Measurements from ENCODE around the gene XPO6.

The XPO6 gene

DNA sequence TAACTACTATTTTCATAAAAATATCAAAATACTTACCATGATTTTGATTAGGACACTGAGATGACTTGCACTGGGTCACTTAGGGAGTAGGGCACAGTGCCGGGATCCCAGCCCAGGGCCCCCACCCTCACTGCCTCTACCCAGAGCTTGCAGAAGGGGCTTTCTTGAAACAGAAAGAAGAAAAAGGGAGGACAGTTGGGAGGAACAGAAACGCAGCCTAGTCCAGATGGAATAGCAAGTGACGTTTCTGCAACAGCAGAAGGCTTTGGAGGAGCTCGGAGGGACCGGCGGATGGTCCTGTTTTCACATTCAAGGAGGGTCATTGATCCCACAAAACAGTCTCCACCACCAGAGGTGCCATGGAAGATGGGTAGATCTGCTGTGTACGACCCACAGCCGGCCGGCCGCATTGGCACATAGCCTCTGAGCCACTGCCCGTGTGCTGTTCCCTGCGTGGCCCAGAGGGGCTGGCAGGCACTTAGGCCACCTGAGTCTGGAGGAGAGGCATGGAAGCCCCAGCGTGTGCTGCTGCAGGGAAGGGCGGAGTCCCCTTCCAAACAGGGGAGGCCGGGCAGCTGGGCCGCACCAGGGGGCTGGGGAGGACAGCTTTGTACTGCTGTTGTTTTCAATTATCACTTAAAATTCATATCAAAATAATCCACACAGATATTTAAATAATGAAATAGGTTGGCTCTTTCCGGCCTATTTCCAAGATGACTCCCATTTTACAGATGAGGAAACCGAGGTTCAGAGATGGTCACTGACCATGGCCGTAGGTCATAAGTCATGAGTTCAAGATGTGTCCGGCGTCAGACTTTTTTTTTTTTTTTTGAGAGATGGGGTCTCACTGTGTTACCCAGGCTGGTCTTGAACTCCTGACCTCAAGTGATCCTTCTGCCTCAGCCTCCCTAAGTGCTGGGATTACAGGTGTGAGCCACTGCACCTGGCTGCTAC, 125.3 kb downstream of the XPO6 start:
- Histone ChIP-seq H3K36me3 (ENCODE audit: control insufficient read depth, insufficient read depth, low read length, severe bottlenecking) (no peaks in the 10 kb centered on the region), H3K4me3 (ENCODE audit: low read length) (no peak overlapping the region), H3K4me1 (ENCODE audit: control insufficient read depth, insufficient read depth, low read length) (peaks cover 6% of the 10 kb centered on the region), H3K9me3 (ENCODE audit: control insufficient read depth, low read length) (no peaks in the 10 kb centered on the region), H3K9ac (ENCODE audit: low read length) (no peak overlapping the region), H3K27me3 (replicated peaks; ENCODE audit: control insufficient read depth, insufficient read depth, low read length) (no peaks in the 10 kb centered on the region)
- no peak for DNase-seq (ENCODE audit: low read depth)

DNA sequence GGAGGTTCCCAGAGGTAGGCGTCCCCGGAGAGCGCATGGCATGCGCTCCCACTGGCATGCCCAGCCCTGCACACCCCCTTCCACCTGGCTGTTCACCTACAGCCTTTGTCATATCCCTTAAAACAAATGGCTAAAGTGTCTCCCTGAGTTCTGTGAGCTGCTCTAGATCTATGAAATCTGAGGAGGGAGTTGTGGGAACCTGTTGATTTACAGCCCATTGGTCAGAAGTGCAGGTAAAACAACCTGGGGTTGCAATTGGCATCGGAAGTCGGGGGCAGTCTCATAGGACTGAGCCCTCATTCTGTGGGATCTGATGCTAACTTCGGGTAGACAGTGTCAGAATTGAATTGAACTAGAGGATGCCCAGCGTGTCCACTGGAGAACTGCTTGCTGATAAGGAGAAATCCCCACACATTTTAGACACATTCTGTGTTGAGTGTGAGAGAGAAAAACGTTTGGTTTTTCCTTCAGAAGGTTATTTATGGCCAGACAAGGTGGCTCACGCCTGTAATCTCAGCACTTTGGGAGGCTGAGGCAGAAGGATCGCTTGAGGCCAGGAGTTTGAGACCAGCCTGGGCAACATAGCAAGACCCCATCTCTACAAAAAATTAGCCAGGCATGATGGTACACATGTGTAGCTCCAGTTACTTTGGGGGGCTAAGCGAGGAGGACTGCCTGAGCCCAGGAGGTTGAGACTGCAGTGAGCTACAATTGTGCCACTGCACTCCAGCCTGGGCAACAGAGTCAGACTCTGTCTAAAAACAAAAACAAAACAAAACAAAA, 126.2 kb downstream of the XPO6 start:
- Histone ChIP-seq H3K9me3 (ENCODE audit: control insufficient read depth, low read length) (no peaks in the 10 kb centered on the region), H3K4me3 (ENCODE audit: low read length) (no peak overlapping the region), H3K27me3 (replicated peaks; ENCODE audit: control insufficient read depth, insufficient read depth, low read length) (no peaks in the 10 kb centered on the region), H3K36me3 (ENCODE audit: control insufficient read depth, insufficient read depth, low read length, severe bottlenecking) (no peaks in the 10 kb centered on the region), H3K9ac (ENCODE audit: low read length) (no peak overlapping the region), H3K4me1 (ENCODE audit: control insufficient read depth, insufficient read depth, low read length) (peaks cover 6% of the 10 kb centered on the region)
- DNase-seq (ENCODE audit: low read depth), result no peak

DNA sequence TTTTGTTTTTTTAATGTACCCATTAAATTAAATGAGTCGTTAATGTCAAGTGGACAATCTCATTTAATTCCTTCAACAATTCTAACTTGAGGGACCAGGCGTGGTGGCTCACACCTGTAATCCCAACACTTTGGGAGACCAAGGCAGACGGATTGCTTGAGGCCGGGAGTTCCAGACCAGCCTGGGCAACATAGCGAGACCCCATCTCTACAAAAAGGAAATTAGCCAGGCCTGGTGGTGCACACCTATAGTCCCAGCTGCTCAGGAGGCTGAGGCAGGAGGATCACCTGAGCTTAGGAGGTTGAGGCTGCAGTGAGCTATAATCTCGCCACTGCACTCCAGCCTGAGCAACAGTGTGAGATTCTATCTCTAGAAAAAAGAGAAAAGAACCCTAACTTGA, 127.6 kb downstream of the XPO6 start:
- Histone ChIP-seq H3K4me1 (ENCODE audit: control insufficient read depth, insufficient read depth, low read length) (peaks cover 6% of the 10 kb centered on the region), H3K27me3 (replicated peaks; ENCODE audit: control insufficient read depth, insufficient read depth, low read length) (no peaks in the 10 kb centered on the region), H3K36me3 (ENCODE audit: control insufficient read depth, insufficient read depth, low read length, severe bottlenecking) (no peaks in the 10 kb centered on the region), H3K4me3 (ENCODE audit: low read length) (no peak overlapping the region), H3K9ac (ENCODE audit: low read length) (no peak overlapping the region), H3K9me3 (ENCODE audit: control insufficient read depth, low read length) (no peaks in the 10 kb centered on the region)
- no peak for DNase-seq (ENCODE audit: low read depth)

DNA sequence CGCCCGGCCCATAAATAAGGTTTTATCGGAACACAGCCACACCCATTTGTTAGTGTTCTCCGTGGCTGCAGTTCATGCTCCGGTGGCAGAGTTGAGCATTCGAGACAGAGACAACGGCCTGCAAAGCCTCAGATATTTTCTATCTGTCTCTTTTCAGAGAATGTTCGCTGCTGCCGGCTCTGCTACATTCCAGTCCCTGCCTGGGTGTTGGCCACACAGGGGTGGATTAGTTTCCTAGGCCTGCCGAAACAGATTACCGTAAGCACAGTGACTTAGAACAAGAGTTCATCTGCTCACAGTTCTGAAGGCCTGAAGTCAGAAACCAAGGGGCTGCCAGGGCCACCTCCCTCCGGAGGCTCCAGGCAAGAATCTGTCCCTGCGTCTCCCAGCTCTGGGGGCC, 129.1 kb downstream of the XPO6 start:
- H3K9me3 ChIP-seq (ENCODE audit: control insufficient read depth, low read length), result no peaks in the 10 kb centered on the region
- DNase-seq (ENCODE audit: low read depth), result no peak
- peaks cover 4% of the 10 kb centered on the region for H3K27me3 ChIP-seq (replicated peaks; ENCODE audit: control insufficient read depth, insufficient read depth, low read length)
- peaks cover 6% of the 10 kb centered on the region for H3K4me1 ChIP-seq (ENCODE audit: control insufficient read depth, insufficient read depth, low read length)
- no peak overlapping the region for H3K9ac ChIP-seq (ENCODE audit: low read length)
- no peak overlapping the region for H3K4me3 ChIP-seq (ENCODE audit: low read length)
- H3K36me3 ChIP-seq (ENCODE audit: control insufficient read depth, insufficient read depth, low read length, severe bottlenecking), result no peaks in the 10 kb centered on the region

DNA sequence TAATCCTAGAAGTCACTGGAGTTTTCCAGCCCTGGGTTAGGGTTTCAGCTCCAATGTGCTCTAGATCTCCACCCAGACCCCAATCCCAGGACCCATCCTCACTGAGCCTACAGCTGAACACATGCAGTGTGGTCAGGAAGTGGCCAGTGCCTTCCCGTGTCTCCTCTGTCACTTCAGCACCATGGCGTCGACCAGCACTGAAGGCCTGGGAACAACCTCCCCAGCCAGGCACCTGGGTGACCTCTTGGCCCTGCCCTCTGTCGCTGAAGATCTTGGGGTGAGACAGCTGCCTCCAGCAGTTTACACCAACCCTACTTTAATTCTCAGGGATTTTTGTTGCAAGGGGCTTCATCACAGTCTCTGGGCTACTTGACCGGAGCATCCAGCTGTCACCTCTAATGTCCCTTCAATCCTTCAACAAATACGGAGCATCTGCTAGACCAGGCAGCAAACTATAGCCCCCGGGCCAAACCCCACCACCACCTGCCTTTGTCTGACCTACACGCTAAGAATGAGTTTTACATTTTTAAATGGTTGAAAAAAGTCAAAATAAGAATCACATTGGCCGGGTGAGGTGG, 130.3 kb downstream of the XPO6 start:
- Histone ChIP-seq H3K4me3 (ENCODE audit: low read length) (no peak overlapping the region), H3K9me3 (ENCODE audit: control insufficient read depth, low read length) (no peaks in the 10 kb centered on the region), H3K4me1 (ENCODE audit: control insufficient read depth, insufficient read depth, low read length) (peaks cover 6% of the 10 kb centered on the region), H3K36me3 (ENCODE audit: control insufficient read depth, insufficient read depth, low read length, severe bottlenecking) (no peaks in the 10 kb centered on the region), H3K9ac (ENCODE audit: low read length) (no peak overlapping the region), H3K27me3 (replicated peaks; ENCODE audit: control insufficient read depth, insufficient read depth, low read length) (peaks cover 12% of the 10 kb centered on the region)
- no peak for DNase-seq (ENCODE audit: low read depth)

DNA sequence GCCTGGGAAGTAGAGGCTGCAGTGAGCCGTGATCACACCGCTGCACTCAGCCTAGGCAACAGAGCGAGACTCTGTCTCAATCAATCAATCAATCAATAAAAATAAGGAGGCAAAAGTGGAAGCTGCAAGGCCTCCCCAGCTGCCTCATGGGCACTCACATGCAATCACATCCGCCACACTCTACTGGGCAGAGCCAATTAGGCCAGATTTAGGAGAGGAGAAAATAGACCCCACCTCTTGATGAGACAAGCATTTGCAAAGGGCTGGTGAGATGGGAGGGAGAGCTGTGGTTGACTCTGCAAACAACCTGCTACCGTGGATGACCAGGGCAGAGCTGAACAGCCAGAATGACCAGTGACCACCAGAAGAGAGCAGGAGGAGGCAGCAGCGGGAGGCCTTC, 133.5 kb downstream of the XPO6 start:
- H3K9ac ChIP-seq (ENCODE audit: low read length), result no peak overlapping the region
- H3K36me3 ChIP-seq (ENCODE audit: control insufficient read depth, insufficient read depth, low read length, severe bottlenecking), result no peaks in the 10 kb centered on the region
- no peaks in the 10 kb centered on the region for H3K9me3 ChIP-seq (ENCODE audit: control insufficient read depth, low read length)
- no peak for DNase-seq (ENCODE audit: low read depth)
- H3K4me3 ChIP-seq (ENCODE audit: low read length), result no peak overlapping the region
- H3K4me1 ChIP-seq (ENCODE audit: control insufficient read depth, insufficient read depth, low read length), result peaks cover 6% of the 10 kb centered on the region
- H3K27me3 ChIP-seq (replicated peaks; ENCODE audit: control insufficient read depth, insufficient read depth, low read length), result peaks cover 28% of the 10 kb centered on the region

DNA sequence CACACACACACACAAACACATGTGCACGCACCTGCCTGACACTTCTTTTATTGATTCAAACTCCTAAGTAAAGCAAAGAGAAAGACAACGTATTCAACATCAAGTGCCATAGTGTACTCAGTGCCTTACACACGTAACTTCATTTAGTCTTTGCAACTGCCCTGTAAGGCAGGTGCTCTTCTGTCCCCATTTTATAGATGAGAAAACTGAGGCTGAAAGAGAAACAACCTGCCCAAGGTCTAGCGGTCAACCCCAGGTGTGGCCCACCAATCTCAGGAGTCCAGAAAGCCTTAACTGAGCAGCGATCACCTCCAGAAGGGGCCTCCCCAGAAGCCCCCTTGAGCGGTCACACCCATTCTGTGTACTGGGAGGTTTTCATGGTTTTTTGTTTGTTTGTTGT, 137.9 kb downstream of the XPO6 start:
- H3K36me3 ChIP-seq (ENCODE audit: control insufficient read depth, insufficient read depth, low read length, severe bottlenecking), result no peaks in the 10 kb centered on the region
- no peaks in the 10 kb centered on the region for H3K9me3 ChIP-seq (ENCODE audit: control insufficient read depth, low read length)

DNA sequence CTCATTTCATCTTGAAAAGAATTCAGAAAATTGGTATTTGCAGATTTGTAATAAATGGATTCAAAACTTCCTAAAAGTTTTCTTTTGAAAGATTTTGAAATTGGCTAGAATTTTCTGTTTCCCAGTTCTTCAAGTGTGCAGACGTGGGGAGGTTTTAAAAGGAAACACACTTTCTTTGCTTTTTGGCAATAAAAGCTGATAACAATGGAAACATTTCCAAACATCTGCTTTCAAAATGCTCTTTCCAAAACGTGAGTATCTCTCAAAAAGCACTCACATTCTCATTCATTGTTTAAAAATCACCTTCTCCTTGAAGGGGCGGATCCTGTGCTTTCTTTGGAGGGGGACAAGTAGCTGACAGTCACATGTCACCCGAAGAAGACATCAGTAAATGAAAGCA, 139.7 kb downstream of the XPO6 start:
- peaks cover 63% of the 10 kb centered on the region for H3K27me3 ChIP-seq (replicated peaks; ENCODE audit: control insufficient read depth, insufficient read depth, low read length)
- H3K9me3 ChIP-seq (ENCODE audit: control insufficient read depth, low read length), result no peaks in the 10 kb centered on the region
- no peak overlapping the region for H3K4me3 ChIP-seq (ENCODE audit: low read length)
- no peak for DNase-seq (ENCODE audit: low read depth)
- no peak overlapping the region for H3K9ac ChIP-seq (ENCODE audit: low read length)
- H3K36me3 ChIP-seq (ENCODE audit: control insufficient read depth, insufficient read depth, low read length, severe bottlenecking), result no peaks in the 10 kb centered on the region
- H3K4me1 ChIP-seq (ENCODE audit: control insufficient read depth, insufficient read depth, low read length), result no peaks in the 10 kb centered on the region

More for the DNA sequence above, 137.9 kb downstream of the XPO6 start:
- H3K27me3 ChIP-seq (replicated peaks; ENCODE audit: control insufficient read depth, insufficient read depth, low read length), result peaks cover 69% of the 10 kb centered on the region
- no peak overlapping the region for H3K9ac ChIP-seq (ENCODE audit: low read length)
- no peak for DNase-seq (ENCODE audit: low read depth)
- no peak overlapping the region for H3K4me3 ChIP-seq (ENCODE audit: low read length)
- no peaks in the 10 kb centered on the region for H3K4me1 ChIP-seq (ENCODE audit: control insufficient read depth, insufficient read depth, low read length)

DNA sequence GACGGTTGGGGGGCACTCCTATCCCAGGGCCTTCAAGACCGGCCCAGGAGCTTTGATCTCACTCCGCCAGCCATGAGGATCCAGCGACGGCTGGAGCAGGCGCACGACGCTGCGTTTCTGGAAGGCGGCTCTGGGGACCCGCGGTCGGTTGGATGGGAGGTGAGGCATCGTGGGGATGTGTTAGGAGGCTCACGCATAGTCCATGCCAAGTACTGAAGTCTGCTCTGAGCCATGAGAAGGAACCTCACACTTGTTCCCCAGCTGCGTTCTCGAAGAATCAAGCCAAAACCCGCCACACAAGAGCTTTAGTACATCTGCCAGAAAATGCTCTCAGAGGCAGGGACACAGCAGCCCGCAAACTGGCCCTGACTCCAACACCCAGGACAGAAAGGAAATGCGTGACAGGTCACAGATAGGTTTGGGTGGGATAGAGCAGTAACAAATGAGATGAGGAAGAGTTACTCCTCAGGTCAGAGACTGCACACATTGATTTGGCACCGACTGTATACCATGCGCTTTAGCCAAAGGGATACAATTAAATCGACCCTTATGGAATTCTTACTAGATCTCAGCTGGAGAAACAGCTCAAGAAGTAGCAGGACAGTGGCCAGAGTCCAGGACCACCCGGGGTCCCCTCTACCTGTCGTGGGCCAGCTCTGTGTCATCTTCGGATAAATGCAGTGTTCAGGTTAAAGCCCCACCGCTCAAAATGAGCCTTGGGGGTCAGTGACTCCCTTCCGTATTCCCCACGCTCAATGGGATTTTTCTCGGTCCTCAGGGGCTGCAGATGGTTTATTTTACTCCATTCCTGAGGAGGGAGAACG, 141.6 kb downstream of the XPO6 start:
- H3K4me1 ChIP-seq (ENCODE audit: control insufficient read depth, insufficient read depth, low read length), result no peaks in the 10 kb centered on the region
- H3K27me3 ChIP-seq (replicated peaks; ENCODE audit: control insufficient read depth, insufficient read depth, low read length), result peaks cover 63% of the 10 kb centered on the region

DNA sequence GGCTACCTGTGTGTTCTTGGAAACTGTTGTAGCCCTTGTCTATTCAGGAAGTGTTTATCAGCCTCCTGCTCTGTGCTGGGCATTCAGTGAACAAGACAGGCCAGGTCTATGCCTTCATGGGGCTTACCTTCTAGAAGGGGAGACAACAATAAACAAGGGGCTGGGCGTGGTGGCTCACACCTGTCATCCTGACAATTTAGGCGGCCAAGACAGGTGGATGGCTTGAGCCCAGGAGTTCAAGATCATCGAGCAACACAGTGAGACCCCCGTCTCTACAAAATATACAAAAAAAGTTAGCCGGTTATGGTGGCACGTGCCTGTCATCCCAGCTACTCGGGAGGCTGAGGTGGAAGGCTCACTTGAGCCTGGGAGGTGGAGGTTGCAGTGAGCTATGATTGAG, 142.8 kb downstream of the XPO6 start:
- H3K27me3 ChIP-seq (replicated peaks; ENCODE audit: control insufficient read depth, insufficient read depth, low read length), result peaks cover 66% of the 10 kb centered on the region
- H3K4me3 ChIP-seq (ENCODE audit: low read length), result no peak overlapping the region
- no peak overlapping the region for H3K9ac ChIP-seq (ENCODE audit: low read length)
- no peaks in the 10 kb centered on the region for H3K4me1 ChIP-seq (ENCODE audit: control insufficient read depth, insufficient read depth, low read length)
- no peak for DNase-seq (ENCODE audit: low read depth)
- H3K9me3 ChIP-seq (ENCODE audit: control insufficient read depth, low read length), result no peaks in the 10 kb centered on the region
- no peaks in the 10 kb centered on the region for H3K36me3 ChIP-seq (ENCODE audit: control insufficient read depth, insufficient read depth, low read length, severe bottlenecking)

More for the DNA sequence above, 141.6 kb downstream of the XPO6 start:
- no peak overlapping the region for H3K4me3 ChIP-seq (ENCODE audit: low read length)
- DNase-seq (ENCODE audit: low read depth), result no peak
- H3K36me3 ChIP-seq (ENCODE audit: control insufficient read depth, insufficient read depth, low read length, severe bottlenecking), result no peaks in the 10 kb centered on the region
- no peak overlapping the region for H3K9ac ChIP-seq (ENCODE audit: low read length)
- H3K9me3 ChIP-seq (ENCODE audit: control insufficient read depth, low read length), result no peaks in the 10 kb centered on the region

Measured in adipocyte (in vitro differentiated cells).